Endometrial microvascular endothelial cells (primary cell): Measurements from ENCODE around the gene BTBD19. TPM values are rescaled to one million over a fixed set of nuclear protein-coding genes. Genes with fewer than 3 reads are reported as not detected.
"Not testable (repeated sequence)": the region's sequence is repeated elsewhere in the genome, so short reads cannot be mapped to it uniquely, and the experiment has no call there.

Experiments
- in situ Hi-C: cut with HindIII; loops from 2 replicates; pipeline ENCODE4 v1.10.0; 2017; ENCODE audit warnings: low sequenced_read_pairs, low pct_unique_long_range_greater_than_20kb; ENCODE audit errors: inconsistent ontology term
- total RNA-seq: library from RNA; depleted of rRNA; stranded (reverse); fragments of >200 nt; gene quantifications from one replicate; pipeline ENCODE4 v1.2.3, GENCODE V29; 2015; ENCODE audit errors: inconsistent ontology term

BTBD19 gene
- total RNA-seq, 1 donor from 2014 or later, result 8.5 TPM

- in situ Hi-C loops, result no loop called here
Measured at GRCh38 chr1:44822131-44822701, 13.9 kb downstream of the BTBD19 start.

- in situ Hi-C loops, result no loop called here
Measured at GRCh38 chr1:44822981-44823451, 14.7 kb downstream of the BTBD19 start.

- in situ Hi-C loops, result not testable (repeated sequence)
Measured at GRCh38 chr1:44824392-44824791, 16.1 kb downstream of the BTBD19 start.

- in situ Hi-C loops, result no loop called here
Measured at GRCh38 chr1:44826375-44827196, 18.3 kb downstream of the BTBD19 start.

GRCh38 chr1:44827197-44828002, 19.1 kb downstream of the BTBD19 start:
- in situ Hi-C loops, result no loop called here

GRCh38 chr1:44828003-44828651, 19.8 kb downstream of the BTBD19 start:
- in situ Hi-C loops, result no loop called here

- in situ Hi-C loops, result no loop called here
Measured at GRCh38 chr1:44828841-44829440, 20.6 kb downstream of the BTBD19 start.

GRCh38 chr1:44829506-44830384, 21.4 kb downstream of the BTBD19 start:
- in situ Hi-C loops, result no loop called here

GRCh38 chr1:44830900-44831304, 22.6 kb downstream of the BTBD19 start:
- in situ Hi-C loops, result no loop called here

GRCh38 chr1:44831516-44831915, 23.2 kb downstream of the BTBD19 start:
- in situ Hi-C loops, result no loop called here

GRCh38 chr1:44832056-44832705, 23.9 kb downstream of the BTBD19 start:
- in situ Hi-C loops, result no loop called here

GRCh38 chr1:44834328-44834727, 26.0 kb downstream of the BTBD19 start:
- in situ Hi-C loops, result no loop called here

- in situ Hi-C loops, result no loop called here
Measured at GRCh38 chr1:44835738-44836675, 27.7 kb downstream of the BTBD19 start.

- in situ Hi-C loops, result not testable (repeated sequence)
Measured at GRCh38 chr1:44838294-44838693, 30.0 kb downstream of the BTBD19 start.

GRCh38 chr1:44839576-44839975, 31.3 kb downstream of the BTBD19 start:
- in situ Hi-C loops, result no loop called here

GRCh38 chr1:44842486-44842861, 34.2 kb downstream of the BTBD19 start:
- in situ Hi-C loops, result no loop called here
